Right atrium auricular region (tissue), 2 donors: Measurements from ENCODE around the gene NGEF. TPM values are rescaled to one million over a fixed set of nuclear protein-coding genes. Genes with fewer than 3 reads are reported as not detected.

Source experiments
- DNase-seq: peaks from one replicate; pipeline ENCODE4 v3.0.0-alpha.2; 2019; ENCODE audit warnings: low spot score
- H3K27ac ChIP-seq, 2 donors: fragments of 200-600 bp; sonication (generic); 1 replicate in 1 of 2; 2 replicates in 1 of 2; pipeline ENCODE4 v1.5.1; 2016 to 2019
- H3K27me3 ChIP-seq, 2 donors: fragments of 200-600 bp; sonication (generic); one replicate each; pipeline versions ENCODE4 v1.5.1 to v1.6.0; 2017 to 2019
- H3K36me3 ChIP-seq: fragments of 200-600 bp; sonication (generic); one replicate; pipeline ENCODE4 v1.5.1; 2016
- H3K4me1 ChIP-seq, 2 donors: fragments of 200-600 bp; sonication (generic); one replicate each; pipeline versions ENCODE4 v1.5.1 to v1.6.0; 2017 to 2019
- H3K4me3 ChIP-seq, 2 donors: fragments of 200-600 bp; sonication (generic); 1 replicate in 1 of 2; 2 replicates in 1 of 2; pipeline ENCODE4 v1.5.1; 2017 to 2019; ENCODE audit warnings: mild to moderate bottlenecking in 1 of 2, moderate library complexity in 1 of 2
- H3K9me3 ChIP-seq, 2 donors: fragments of 200-600 bp; sonication (generic); one replicate each; pipeline ENCODE4 v1.5.1; 2019
- total RNA-seq, 2 donors: library from RNA; depleted of rRNA; stranded (reverse); fragments of >200 nt; gene quantifications; one replicate each; pipeline ENCODE4 v1.1.0, GENCODE V29; 2016
- TF ChIP-seq, protein P1 (sequence below), 2 donors: fragments of 200-600 bp; sonication (generic); IDR thresholded peaks; one replicate each; pipeline ENCODE4 v1.5.1; 2019; ENCODE audit warnings: antibody characterized with exemption in 2 of 2

NGEF gene
- total RNA-seq, 2 donors from 2014 or later = 1.4 to 4.8 TPM

DNA sequence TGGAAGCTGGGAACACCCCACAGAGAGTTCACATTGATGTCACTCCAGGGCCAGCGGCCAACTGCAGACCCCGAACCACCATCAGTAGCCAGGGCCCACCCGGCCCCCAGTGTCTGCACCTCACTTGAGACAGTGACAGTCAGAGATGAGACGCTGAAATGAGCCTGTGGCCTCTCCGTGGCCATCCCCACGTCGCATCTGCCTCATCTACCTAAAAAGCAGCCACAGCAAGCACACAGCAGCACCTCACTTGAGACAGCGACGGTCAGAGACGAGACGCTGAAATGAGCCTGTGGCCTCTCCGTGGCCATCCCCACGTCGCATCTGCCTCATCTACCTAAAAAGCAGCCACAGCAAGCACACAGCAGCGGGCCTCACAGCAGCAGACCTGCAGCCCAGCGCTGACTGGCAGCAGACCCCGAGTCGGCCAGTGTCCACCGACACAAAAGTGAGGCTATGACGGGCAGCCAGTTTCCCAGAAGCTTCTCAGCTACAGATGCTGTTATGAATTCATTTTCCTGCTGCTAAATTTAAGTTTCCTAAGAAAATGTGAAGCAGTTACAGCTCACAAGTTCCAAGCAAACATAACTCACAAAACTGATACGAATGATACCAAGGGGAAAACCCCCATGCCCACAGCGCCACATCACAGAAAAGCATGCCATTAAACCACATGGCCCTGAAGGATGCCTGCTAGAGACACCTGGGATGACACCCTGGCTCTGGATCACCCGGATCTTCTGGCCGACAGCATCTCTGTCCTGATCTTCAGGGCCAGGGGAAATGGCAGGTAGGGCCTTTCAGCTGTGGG is 115.3 kb downstream of the NGEF start:
- Histone ChIP-seq H3K4me3 (no peak overlapping the region), H3K27ac (no peak overlapping the region), H3K27me3 (no peaks in the 10 kb centered on the region), H3K9me3 (no peaks in the 10 kb centered on the region), H3K36me3 (no peaks in the 10 kb centered on the region), H3K4me1 (no peaks in the 10 kb centered on the region)
- TF ChIP-seq, protein P1, sequence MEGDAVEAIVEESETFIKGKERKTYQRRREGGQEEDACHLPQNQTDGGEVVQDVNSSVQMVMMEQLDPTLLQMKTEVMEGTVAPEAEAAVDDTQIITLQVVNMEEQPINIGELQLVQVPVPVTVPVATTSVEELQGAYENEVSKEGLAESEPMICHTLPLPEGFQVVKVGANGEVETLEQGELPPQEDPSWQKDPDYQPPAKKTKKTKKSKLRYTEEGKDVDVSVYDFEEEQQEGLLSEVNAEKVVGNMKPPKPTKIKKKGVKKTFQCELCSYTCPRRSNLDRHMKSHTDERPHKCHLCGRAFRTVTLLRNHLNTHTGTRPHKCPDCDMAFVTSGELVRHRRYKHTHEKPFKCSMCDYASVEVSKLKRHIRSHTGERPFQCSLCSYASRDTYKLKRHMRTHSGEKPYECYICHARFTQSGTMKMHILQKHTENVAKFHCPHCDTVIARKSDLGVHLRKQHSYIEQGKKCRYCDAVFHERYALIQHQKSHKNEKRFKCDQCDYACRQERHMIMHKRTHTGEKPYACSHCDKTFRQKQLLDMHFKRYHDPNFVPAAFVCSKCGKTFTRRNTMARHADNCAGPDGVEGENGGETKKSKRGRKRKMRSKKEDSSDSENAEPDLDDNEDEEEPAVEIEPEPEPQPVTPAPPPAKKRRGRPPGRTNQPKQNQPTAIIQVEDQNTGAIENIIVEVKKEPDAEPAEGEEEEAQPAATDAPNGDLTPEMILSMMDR (IDR thresholded peaks at IDR 0.05) = no peak
- no peak for DNase-seq

GRCh38 chr2:232896720-232897597 is 116.1 kb downstream of the NGEF start:
- DNase-seq = no peak
- H3K36me3 ChIP-seq = no peaks in the 10 kb centered on the region
- no peak overlapping the region for H3K27ac ChIP-seq
- H3K4me1 ChIP-seq = no peaks in the 10 kb centered on the region
- H3K27me3 ChIP-seq = no peaks in the 10 kb centered on the region
- H3K4me3 ChIP-seq = no peak overlapping the region
- TF ChIP-seq, protein P1 (IDR thresholded peaks at IDR 0.05) = no peak
- no peaks in the 10 kb centered on the region for H3K9me3 ChIP-seq

DNA sequence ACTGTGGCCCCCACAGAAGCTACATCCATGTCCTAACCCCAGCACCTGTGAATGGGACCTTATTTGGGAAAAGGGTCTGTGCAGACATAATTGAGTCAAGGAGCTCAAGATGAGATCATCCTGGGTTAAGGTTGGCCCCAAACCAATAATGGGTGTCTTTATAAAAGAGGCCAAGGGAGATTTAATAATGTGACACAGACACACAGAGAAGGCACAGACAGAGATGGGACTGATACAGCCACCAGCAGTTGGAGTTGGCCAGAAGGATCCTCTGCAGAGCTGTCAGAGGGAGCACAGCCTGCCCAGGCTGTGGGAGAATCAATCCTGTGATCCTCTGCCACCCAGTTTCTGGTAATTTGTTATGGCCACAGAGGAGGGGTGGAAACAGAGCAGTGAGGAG is 116.9 kb downstream of the NGEF start:
- peaks cover 0 to 4% of the 10 kb centered on the region in 2 donors for H3K4me1 ChIP-seq
- no peaks in the 10 kb centered on the region for H3K9me3 ChIP-seq
- H3K36me3 ChIP-seq = no peaks in the 10 kb centered on the region
- H3K4me3 ChIP-seq = no peak overlapping the region
- TF ChIP-seq, protein P1 (IDR thresholded peaks at IDR 0.05) = no peak
- no peaks in the 10 kb centered on the region for H3K27me3 ChIP-seq
- no peak for DNase-seq
- no peak overlapping the region for H3K27ac ChIP-seq

- H3K9me3 ChIP-seq = no peaks in the 10 kb centered on the region
- no peak overlapping the region for H3K27ac ChIP-seq
- H3K36me3 ChIP-seq = no peaks in the 10 kb centered on the region
- no peaks in the 10 kb centered on the region for H3K27me3 ChIP-seq
- TF ChIP-seq, protein P1 (IDR thresholded peaks at IDR 0.05) = no peak
- H3K4me3 ChIP-seq = no peak overlapping the region
- no peak for DNase-seq
- H3K4me1 ChIP-seq = peaks cover 0 to 6% of the 10 kb centered on the region in 2 donors
Observed at GRCh38 chr2:232894746-232895145, 118.3 kb downstream of the NGEF start.

- Histone ChIP-seq H3K36me3 (no peaks in the 10 kb centered on the region), H3K4me1 (peaks cover 0 to 6% of the 10 kb centered on the region in 2 donors), H3K27ac (no peak overlapping the region), H3K9me3 (no peaks in the 10 kb centered on the region), H3K27me3 (no peaks in the 10 kb centered on the region), H3K4me3 (no peak overlapping the region)
- TF ChIP-seq, protein P1 (IDR thresholded peaks at IDR 0.05) = no peak
- no peak for DNase-seq
Observed at GRCh38 chr2:232894251-232894650, 118.8 kb downstream of the NGEF start.
